IMR-90 (cell line): ENCODE measurements around the gene AKAP8L. TPM values are rescaled to one million over a fixed set of nuclear protein-coding genes. Genes with fewer than 3 reads are reported as not detected.
A peak's percentile ranks its signal among the peaks of the same experiment; 100 is the strongest.

Experiments used
- ATAC-seq: fragments of 200-7000 bp; cut with Tn5 transposase; 2 replicates; pipeline ENCODE4 v1.9.1; 2020; ENCODE audit warnings: low read depth, mild to moderate bottlenecking, moderate library complexity
- BruUV-seq: library from RNA; stranded (reverse); fragments of 400-500 nt; replicated peaks from 2 replicates; lab custom pipeline; 2021; lab: Mats Ljungman, UMichigan
- CTCF ChIA-PET: fragments of 300-600 bp; formaldehyde crosslinking; extraction: SDS; loops from one replicate; lab custom pipeline; 2021; ENCODE audit warnings: antibody characterized with exemption; lab: Yijun Ruan, JAX
- POLR2A ChIA-PET: fragments of 300-600 bp; sonication (Branson Sonifier 250); formaldehyde crosslinking; loops from one replicate; lab custom pipeline; 2022; ENCODE audit warnings: antibody characterized with exemption; ENCODE audit not compliant: unreplicated experiment; lab: Charles Lee
- DNase-seq: peaks from one replicate; pipeline ENCODE4 v3.0.0; 2013
- H2AFZ ChIP-seq: replicated peaks from 2 replicates; pipeline ENCODE3; 2013; ENCODE audit warnings: low read length, mild to moderate bottlenecking; ENCODE audit not compliant: poor library complexity
- H2AK5ac ChIP-seq: 2 replicates; pipeline ENCODE4 v1.6.1; 2013; ENCODE audit warnings: low read depth, low read length, inconsistent platforms
- H2AK9ac ChIP-seq: replicated peaks from 2 replicates; pipeline ENCODE3; 2013; ENCODE audit warnings: mild to moderate bottlenecking, low read depth, low read length, moderate library complexity; ENCODE audit not compliant: poor library complexity
- H2BK120ac ChIP-seq: 2 replicates; pipeline ENCODE4 v1.6.1; 2013; ENCODE audit warnings: low read depth, low read length, inconsistent platforms
- H2BK15ac ChIP-seq: 3 replicates; pipeline ENCODE4 v1.6.1; 2013; ENCODE audit warnings: low read depth, low read length, inconsistent platforms
- H2BK20ac ChIP-seq: 2 replicates; pipeline ENCODE4 v1.6.1; 2013; ENCODE audit warnings: low read depth, mild to moderate bottlenecking, inconsistent platforms, low read length, moderate library complexity
- H2BK5ac ChIP-seq: 2 replicates; pipeline ENCODE4 v1.6.1; 2013; ENCODE audit warnings: mild to moderate bottlenecking, low read depth, low read length, inconsistent platforms; ENCODE audit not compliant: poor library complexity, severe bottlenecking
- H3K14ac ChIP-seq: replicated peaks from 2 replicates; pipeline ENCODE4 v1.6.1; 2013; ENCODE audit warnings: low read depth, low read length, inconsistent platforms
- H3K18ac ChIP-seq: 2 replicates; pipeline ENCODE4 v1.6.1; 2013; ENCODE audit warnings: low read depth, low read length, control low read depth
- H3K23ac ChIP-seq: 2 replicates; pipeline ENCODE4 v1.6.1; 2013; ENCODE audit warnings: low read depth, low read length, inconsistent platforms
- H3K27ac ChIP-seq: 2 replicates; pipeline ENCODE4 v1.5.1; 2013; ENCODE audit warnings: mild to moderate bottlenecking, control low read depth, low read length; ENCODE audit not compliant: insufficient read depth
- H3K27me3 ChIP-seq: 2 replicates; pipeline ENCODE4 v1.6.1; 2013; ENCODE audit warnings: low read length; ENCODE audit not compliant: control insufficient read depth, insufficient read depth
- H3K36me3 ChIP-seq: 2 replicates; pipeline ENCODE4 v1.6.1; 2013; ENCODE audit warnings: low read length, mixed read lengths; ENCODE audit not compliant: control insufficient read depth, insufficient read depth
- H3K4ac ChIP-seq: 2 replicates; pipeline ENCODE4 v1.6.1; 2013; ENCODE audit warnings: low read depth, low read length, inconsistent platforms
- H3K4me1 ChIP-seq: 2 replicates; pipeline ENCODE4 v1.6.1; 2013; ENCODE audit warnings: low read length, mixed read lengths; ENCODE audit not compliant: control insufficient read depth, insufficient read depth
- H3K4me2 ChIP-seq: 2 replicates; pipeline ENCODE4 v1.6.1; 2013; ENCODE audit warnings: low read depth, mild to moderate bottlenecking, control low read depth, low read length, moderate library complexity
- H3K4me3 ChIP-seq: 2 replicates; pipeline ENCODE4 v1.5.1; 2013; ENCODE audit warnings: low read depth, mild to moderate bottlenecking, control low read depth, low read length, moderate library complexity; ENCODE audit not compliant: insufficient read depth
- H3K56ac ChIP-seq: 2 replicates; pipeline ENCODE4 v1.6.1; 2013; ENCODE audit warnings: low read length, inconsistent platforms; ENCODE audit not compliant: insufficient read depth; ENCODE audit errors: extremely low read depth
- H3K79me1 ChIP-seq, 2 experiments: 2 replicates each; pipeline ENCODE4 v1.6.1; 2013; ENCODE audit warnings: low read length in 2 of 2, inconsistent platforms in 1 of 2, low read depth in 1 of 2
- H3K9ac ChIP-seq: 2 replicates; pipeline ENCODE4 v1.6.1; 2013; ENCODE audit warnings: low read depth, low read length, control low read depth
- H3K9me1 ChIP-seq: 2 replicates; pipeline ENCODE4 v1.6.1; 2013; ENCODE audit warnings: low read length, inconsistent platforms; ENCODE audit not compliant: insufficient read depth
- H3K9me3 ChIP-seq: 2 replicates; pipeline ENCODE4 v1.6.1; 2013; ENCODE audit warnings: low read length; ENCODE audit not compliant: control insufficient read depth, insufficient read depth
- H4K20me1 ChIP-seq: 2 replicates; pipeline ENCODE4 v1.6.1; 2013; ENCODE audit warnings: low read length, inconsistent platforms; ENCODE audit not compliant: insufficient read depth
- H4K5ac ChIP-seq: 2 replicates; pipeline ENCODE4 v1.6.1; 2013; ENCODE audit warnings: mild to moderate bottlenecking, low read depth, low read length, control low read depth
- H4K8ac ChIP-seq, 2 experiments: 2 replicates each; pipeline ENCODE4 v1.6.1; 2013; ENCODE audit warnings: low read depth in 2 of 2, low read length in 2 of 2, control low read depth in 1 of 2, inconsistent platforms in 1 of 2
- H4K91ac ChIP-seq: 2 replicates; pipeline ENCODE4 v1.6.1; 2013; ENCODE audit warnings: low read depth, low read length, inconsistent platforms; ENCODE audit not compliant: insufficient read depth
- BHLHE40 ChIP-seq: fragments of 150-350 bp; IDR thresholded peaks from 2 replicates; pipeline ENCODE4 v1.6.1; 2016; ENCODE audit warnings: mild to moderate bottlenecking, low read depth, low read length
- CEBPB ChIP-seq: IDR thresholded peaks from 2 replicates; pipeline ENCODE4 v1.6.1; 2012; ENCODE audit warnings: low read depth, low read length, improper control_type of control experiment
- CHD1 ChIP-seq: IDR thresholded peaks from 2 replicates; pipeline ENCODE4 v1.6.1; 2012; ENCODE audit warnings: low read depth, low read length, improper control_type of control experiment
- FOS ChIP-seq: fragments of 150-350 bp; IDR thresholded peaks from 2 replicates; pipeline ENCODE4 v1.6.1; 2016; ENCODE audit warnings: low read depth, low read length
- MAFK ChIP-seq: IDR thresholded peaks from 2 replicates; pipeline ENCODE4 v1.6.1; 2012; ENCODE audit warnings: low read depth, low read length, improper control_type of control experiment
- MXI1 ChIP-seq: IDR thresholded peaks from 2 replicates; pipeline ENCODE4 v1.6.1; 2012; ENCODE audit warnings: low read depth, mild to moderate bottlenecking, low read length, moderate library complexity, borderline replicate concordance
- NFE2L2 ChIP-seq: fragments of 150-350 bp; IDR thresholded peaks from 2 replicates; pipeline ENCODE4 v1.6.1; 2016; ENCODE audit warnings: low read depth, mild to moderate bottlenecking, low read length
- POLR2A ChIP-seq: IDR thresholded peaks from 2 replicates; pipeline ENCODE4 v1.6.1; 2012; ENCODE audit warnings: mild to moderate bottlenecking, low read depth, low read length
- RCOR1 ChIP-seq: IDR thresholded peaks from 2 replicates; pipeline ENCODE4 v1.6.1; 2012; ENCODE audit warnings: mild to moderate bottlenecking, low read length, improper control_type of control experiment; ENCODE audit not compliant: insufficient replicate concordance
- RFX5 ChIP-seq: IDR thresholded peaks from 2 replicates; pipeline ENCODE4 v1.8.0; 2012; ENCODE audit warnings: low read depth, mild to moderate bottlenecking, low read length, moderate library complexity
- SMC3 ChIP-seq: fragments of 150-350 bp; IDR thresholded peaks from 2 replicates; pipeline ENCODE4 v1.6.1; 2016; ENCODE audit warnings: low read depth, mild to moderate bottlenecking, antibody characterized with exemption, low read length, moderate library complexity
- WGBS, 2 experiments: methylation state at CpG; one replicate each; pipeline versions ENCODE4 v1.1.5 to v1.1.7; 2013; ENCODE audit warnings: missing lambda C conversion rate in 2 of 2; ENCODE audit not compliant: insufficient read length in 1 of 2; ENCODE audit errors: extremely low coverage in 2 of 2; 5-methylcytosine and 5-hydroxymethylcytosine counted together
- dilution Hi-C: fragments of 300-500 bp; cut with HindIII; formaldehyde crosslinking; loops from one replicate; pipeline ENCODE4 v1.14.3; 2018; ENCODE audit warnings: low sequenced_read_pairs; ENCODE audit not compliant: unreplicated experiment
- in situ Hi-C: fragments of 300-500 bp; cut with MboI; formaldehyde crosslinking; loops from 3 replicates; pipeline ENCODE4 v1.14.3; 2019; ENCODE audit warnings: low sequenced_read_pairs, inconsistent platforms, mixed read lengths
- intact Hi-C: fragments of 100-400 bp; cut with micrococcal nuclease; formaldehyde crosslinking; loops from 2 replicates; pipeline ENCODE4 v1.10.0; 2022
- polyA plus RNA-seq, 3 experiments: library from polyadenylated mRNA; depleted of rRNA; stranded (reverse); fragments of >200 nt; gene quantifications; 2 replicates each; pipeline ENCODE4 v1.2.3, GENCODE V29; 2012; ENCODE audit warnings: low replicate concordance in 1 of 3
- total RNA-seq: library from RNA; depleted of rRNA; stranded (reverse); fragments of >200 nt; gene quantifications from 2 replicates; pipeline ENCODE4 v1.2.3, GENCODE V29; 2012
- TF ChIP-seq, protein P1 (sequence below): conservative IDR thresholded peaks from 2 replicates; pipeline ENCODE4 v1.5.1; 2012; ENCODE audit warnings: mild to moderate bottlenecking, low read depth, low read length, improper control_type of control experiment
- TF ChIP-seq, protein P2 (sequence below): fragments of 150-350 bp; IDR thresholded peaks from 2 replicates; pipeline ENCODE4 v1.6.1; 2017; ENCODE audit warnings: mild to moderate bottlenecking, antibody characterized with exemption, low read length, low read depth
- TF ChIP-seq, protein P3 (sequence below): fragments of 150-350 bp; IDR thresholded peaks from 2 replicates; pipeline ENCODE4 v1.6.1; 2016; ENCODE audit warnings: low read depth, mild to moderate bottlenecking, low read length, moderate library complexity, borderline replicate concordance

The AKAP8L gene
- total and polyA plus RNA-seq, 2 of the 4 experiments (the other 2 are of a cell fraction) = 43.1 to 44.6 TPM

DNA sequence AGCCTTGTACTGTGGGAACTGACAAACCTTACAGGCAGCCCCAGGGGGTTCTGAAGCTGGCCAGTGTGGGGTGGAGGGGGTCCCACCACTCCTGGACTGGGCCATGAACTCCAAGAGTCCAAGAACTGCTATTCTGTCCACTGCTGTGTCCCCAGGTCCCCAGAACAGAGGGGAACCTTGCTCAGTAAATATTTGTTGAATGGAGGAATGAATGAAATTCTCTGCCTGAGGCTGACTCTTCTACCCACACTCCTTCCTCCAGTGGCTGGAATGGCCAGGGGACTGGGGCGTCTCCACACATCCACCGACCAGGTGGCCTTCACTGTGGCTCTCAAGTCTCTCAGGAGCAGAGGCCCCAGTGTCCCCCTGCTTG, 19.3 kb upstream of the AKAP8L start:
- no peaks in the 10 kb centered on the region for H3K9me3 ChIP-seq
- no peaks in the 10 kb centered on the region for H3K36me3 ChIP-seq
- no peak overlapping the region for H3K56ac ChIP-seq
- no peaks in the 10 kb centered on the region for H4K20me1 ChIP-seq
- no peak overlapping the region for H3K23ac ChIP-seq
- in situ Hi-C loops (loop anchor here (25.0 kb wide), 1 partner anchor 876 kb away; the partner anchor contains the start of gene NDUFB7), dilution Hi-C loops (no loop called here), intact Hi-C loops (loop anchor here (5.0 kb wide), 1 partner anchor 346 kb away; no protein-coding TSS in a partner anchor)
- H3K9me1 ChIP-seq = 0 out of 2 replicates have a peak, but pooled peaks cover 5% of the 10 kb centered on the region
- no peak overlapping the region for H2BK15ac ChIP-seq
- 0 out of 2 replicates have a peak overlapping the region, but pooled peaks have one; percentile 37 for H4K91ac ChIP-seq
- no peak overlapping the region; the same call in 1 of the 2 replicates for H4K5ac ChIP-seq
- no peak overlapping the region for H3K4me3 ChIP-seq
- peak overlapping the region; percentile 79; the same call in 1 of the 2 replicates for H3K27ac ChIP-seq
- H4K8ac ChIP-seq = 0 out of 4 replicates have a peak overlapping the region, but pooled peaks of 1 of the 2 experiments have one; percentile 68
- ChIA-PET POLR2A (no interaction called here), CTCF (interaction anchor here (1.3 to 1.5 kb wide), 2 partner anchors 19 to 261 kb away, joined by 4 to 7 read pairs; partner anchors contain the start of gene AKAP8L)
- no peaks in the 10 kb centered on the region; a peak in 1 of 4 replicates for H3K79me1 ChIP-seq
- ATAC-seq (peak; percentile 27), DNase-seq (no peak)
- peak overlapping the region; percentile 90 for H2BK120ac ChIP-seq
- H2BK20ac ChIP-seq = peak overlapping the region; percentile 76; the same call in 1 of the 2 replicates
- no TSS peak for BruUV-seq
- peak overlapping the region; percentile 85 for H3K4ac ChIP-seq
- H3K9ac ChIP-seq = no peak overlapping the region
- no CpG with 5 or more reads among the region's 2 CpGs for WGBS, 2 experiments
- H3K4me1 ChIP-seq = peaks cover 17% of the 10 kb centered on the region
- H2AK9ac ChIP-seq = peak overlapping the region; percentile 71
- no peak overlapping the region; the same call in 1 of the 2 replicates for H3K18ac ChIP-seq
- H3K4me2 ChIP-seq = no peak overlapping the region; the same call in 1 of the 2 replicates
- H3K27me3 ChIP-seq = no peaks in the 10 kb centered on the region
- H3K14ac ChIP-seq = no peak overlapping the region
- H2AFZ ChIP-seq = peak overlapping the region; percentile 68
- no peak for TF ChIP-seq CHD1
- TF ChIP-seq, protein P1, sequence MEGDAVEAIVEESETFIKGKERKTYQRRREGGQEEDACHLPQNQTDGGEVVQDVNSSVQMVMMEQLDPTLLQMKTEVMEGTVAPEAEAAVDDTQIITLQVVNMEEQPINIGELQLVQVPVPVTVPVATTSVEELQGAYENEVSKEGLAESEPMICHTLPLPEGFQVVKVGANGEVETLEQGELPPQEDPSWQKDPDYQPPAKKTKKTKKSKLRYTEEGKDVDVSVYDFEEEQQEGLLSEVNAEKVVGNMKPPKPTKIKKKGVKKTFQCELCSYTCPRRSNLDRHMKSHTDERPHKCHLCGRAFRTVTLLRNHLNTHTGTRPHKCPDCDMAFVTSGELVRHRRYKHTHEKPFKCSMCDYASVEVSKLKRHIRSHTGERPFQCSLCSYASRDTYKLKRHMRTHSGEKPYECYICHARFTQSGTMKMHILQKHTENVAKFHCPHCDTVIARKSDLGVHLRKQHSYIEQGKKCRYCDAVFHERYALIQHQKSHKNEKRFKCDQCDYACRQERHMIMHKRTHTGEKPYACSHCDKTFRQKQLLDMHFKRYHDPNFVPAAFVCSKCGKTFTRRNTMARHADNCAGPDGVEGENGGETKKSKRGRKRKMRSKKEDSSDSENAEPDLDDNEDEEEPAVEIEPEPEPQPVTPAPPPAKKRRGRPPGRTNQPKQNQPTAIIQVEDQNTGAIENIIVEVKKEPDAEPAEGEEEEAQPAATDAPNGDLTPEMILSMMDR = no peak
- TF ChIP-seq RCOR1 = no peak
- no peak for TF ChIP-seq FOS
- TF ChIP-seq CEBPB = no peak
- TF ChIP-seq, protein P2, sequence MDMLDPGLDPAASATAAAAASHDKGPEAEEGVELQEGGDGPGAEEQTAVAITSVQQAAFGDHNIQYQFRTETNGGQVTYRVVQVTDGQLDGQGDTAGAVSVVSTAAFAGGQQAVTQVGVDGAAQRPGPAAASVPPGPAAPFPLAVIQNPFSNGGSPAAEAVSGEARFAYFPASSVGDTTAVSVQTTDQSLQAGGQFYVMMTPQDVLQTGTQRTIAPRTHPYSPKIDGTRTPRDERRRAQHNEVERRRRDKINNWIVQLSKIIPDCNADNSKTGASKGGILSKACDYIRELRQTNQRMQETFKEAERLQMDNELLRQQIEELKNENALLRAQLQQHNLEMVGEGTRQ = no peak
- no peak for TF ChIP-seq MXI1
- no peak for TF ChIP-seq NFE2L2
- TF ChIP-seq, protein P3, sequence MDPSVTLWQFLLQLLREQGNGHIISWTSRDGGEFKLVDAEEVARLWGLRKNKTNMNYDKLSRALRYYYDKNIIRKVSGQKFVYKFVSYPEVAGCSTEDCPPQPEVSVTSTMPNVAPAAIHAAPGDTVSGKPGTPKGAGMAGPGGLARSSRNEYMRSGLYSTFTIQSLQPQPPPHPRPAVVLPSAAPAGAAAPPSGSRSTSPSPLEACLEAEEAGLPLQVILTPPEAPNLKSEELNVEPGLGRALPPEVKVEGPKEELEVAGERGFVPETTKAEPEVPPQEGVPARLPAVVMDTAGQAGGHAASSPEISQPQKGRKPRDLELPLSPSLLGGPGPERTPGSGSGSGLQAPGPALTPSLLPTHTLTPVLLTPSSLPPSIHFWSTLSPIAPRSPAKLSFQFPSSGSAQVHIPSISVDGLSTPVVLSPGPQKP = no peak
- TF ChIP-seq MAFK = no peak
- no peak for TF ChIP-seq POLR2A
- TF ChIP-seq RFX5 = no peak
- TF ChIP-seq BHLHE40 = no peak
- TF ChIP-seq SMC3 = no peak
- H2AK5ac ChIP-seq = peak overlapping the region; percentile 90
- H2BK5ac ChIP-seq = no peak overlapping the region
